Stimulated activated naive CD8-positive, alpha-beta T cell treated with anti-CD3 and anti-CD28 coated beads, Interleukin-15, Interleukin-2, amounts not matched to agents 100 ng/mL and 50 ng/mL, for 24 hours (primary cell): ENCODE measurements around the gene UTS2R.

Experiments
- H3K27ac Mint-ChIP-seq: one replicate; pipeline ENCODE4 v1.8.0; 2021; ENCODE audit warnings: mild to moderate bottlenecking, mixed read lengths
- H3K27me3 Mint-ChIP-seq: one replicate; pipeline ENCODE4 v1.8.0; 2021; ENCODE audit warnings: mixed read lengths
- H3K36me3 Mint-ChIP-seq: one replicate; pipeline ENCODE4 v1.8.0; 2021; ENCODE audit warnings: low read depth, mixed read lengths
- H3K4me1 Mint-ChIP-seq: one replicate; pipeline ENCODE4 v1.8.0; 2021; ENCODE audit warnings: low read depth, mixed read lengths
- H3K4me3 Mint-ChIP-seq: one replicate; pipeline ENCODE4 v1.8.0; 2021; ENCODE audit warnings: mild to moderate bottlenecking, mixed read lengths
- H3K9me3 Mint-ChIP-seq: one replicate; pipeline ENCODE4 v1.8.0; 2021; ENCODE audit warnings: mixed read lengths

Gene UTS2R

DNA sequence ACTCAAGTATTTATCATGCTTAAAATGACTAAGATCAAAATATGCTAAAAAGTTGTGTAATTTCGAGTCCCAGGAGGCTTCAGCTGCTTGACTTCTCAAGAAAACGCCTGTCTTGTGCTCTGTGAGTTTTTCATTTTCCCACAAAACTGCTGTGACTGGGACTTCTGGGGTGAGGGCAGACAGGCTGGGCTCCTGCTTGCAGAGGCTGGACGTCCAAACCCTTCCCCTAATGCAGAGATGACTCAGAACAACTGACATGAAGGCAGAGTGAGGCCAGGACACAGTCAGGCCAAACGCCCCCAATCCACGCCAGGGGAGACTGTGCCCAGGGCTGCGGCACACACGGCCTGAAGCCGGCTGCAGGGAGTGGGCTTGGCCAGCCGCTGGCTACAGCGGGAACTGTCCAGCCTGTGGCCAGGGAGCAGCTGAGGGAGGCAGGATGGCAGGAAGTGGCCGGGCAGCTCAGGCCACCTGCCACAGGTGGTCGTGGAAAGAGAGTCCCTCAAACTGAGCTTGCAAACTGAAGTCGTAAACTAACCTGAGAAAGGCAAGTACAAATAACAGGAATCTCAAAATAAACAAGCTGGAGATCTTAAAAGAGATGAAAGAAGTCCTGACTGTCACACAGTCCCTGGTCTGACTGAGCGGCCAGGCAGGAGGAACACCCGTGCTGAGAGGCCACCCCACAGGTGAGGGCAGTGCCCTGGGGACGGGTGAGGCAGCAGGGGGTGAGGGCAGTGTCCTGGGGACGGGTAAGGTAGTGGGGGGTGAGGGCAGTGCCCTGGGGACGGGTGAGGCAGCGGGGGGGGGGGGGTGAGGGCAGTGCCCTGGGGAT lies 25.3 kb downstream of the UTS2R start:
- no peaks in the 10 kb centered on the region for H3K27me3 Mint-ChIP-seq
- no peak overlapping the region for H3K27ac Mint-ChIP-seq
- H3K4me1 Mint-ChIP-seq, result peaks cover 17% of the 10 kb centered on the region
- no peak overlapping the region for H3K4me3 Mint-ChIP-seq
- no peaks in the 10 kb centered on the region for H3K9me3 Mint-ChIP-seq
- peaks cover 15% of the 10 kb centered on the region for H3K36me3 Mint-ChIP-seq

DNA sequence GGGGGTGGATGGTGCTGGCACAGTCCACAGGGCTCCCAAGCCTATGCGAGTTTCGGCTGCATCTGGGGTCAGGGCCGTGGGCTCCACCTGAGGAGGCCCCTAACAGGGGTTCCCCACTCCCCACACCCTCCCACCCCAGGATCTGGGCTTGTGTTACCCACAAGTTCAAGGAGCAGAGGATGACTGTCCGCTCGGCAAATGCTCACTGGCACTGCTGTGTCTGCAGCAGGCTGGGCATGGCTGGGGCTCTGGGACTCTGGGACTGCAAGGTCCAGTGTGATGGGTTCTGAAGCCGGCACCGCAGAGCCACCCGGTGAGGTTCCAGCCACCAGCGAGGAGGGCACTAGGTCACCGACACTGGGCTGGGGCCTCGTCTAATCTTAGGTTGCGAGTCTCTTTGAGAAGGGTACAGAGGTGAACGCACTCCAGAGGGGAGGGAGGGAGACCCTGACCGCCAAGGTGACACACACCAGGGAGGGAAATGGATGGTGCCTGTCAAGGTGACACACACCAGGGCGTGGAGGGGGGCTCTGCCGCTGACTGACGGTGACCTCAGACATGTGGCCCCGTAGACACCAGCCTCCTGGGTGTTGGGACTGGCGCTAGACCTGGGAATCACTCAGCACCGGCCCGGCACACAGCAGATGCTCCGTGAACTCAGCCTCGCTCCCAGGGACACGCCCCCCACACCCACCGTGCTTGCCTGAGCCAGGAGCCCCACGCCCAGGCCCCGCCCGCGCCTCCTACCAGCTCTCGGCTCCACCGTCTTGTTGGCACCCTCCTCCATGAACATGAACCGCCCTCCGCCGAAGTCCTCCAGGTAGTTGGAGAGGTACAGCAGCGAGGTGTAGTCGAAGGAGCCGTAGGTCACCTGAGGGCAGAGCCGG lies 26.1 kb downstream of the UTS2R start:
- peaks cover 15% of the 10 kb centered on the region for H3K36me3 Mint-ChIP-seq
- no peak overlapping the region for H3K4me3 Mint-ChIP-seq
- no peak overlapping the region for H3K27ac Mint-ChIP-seq

DNA sequence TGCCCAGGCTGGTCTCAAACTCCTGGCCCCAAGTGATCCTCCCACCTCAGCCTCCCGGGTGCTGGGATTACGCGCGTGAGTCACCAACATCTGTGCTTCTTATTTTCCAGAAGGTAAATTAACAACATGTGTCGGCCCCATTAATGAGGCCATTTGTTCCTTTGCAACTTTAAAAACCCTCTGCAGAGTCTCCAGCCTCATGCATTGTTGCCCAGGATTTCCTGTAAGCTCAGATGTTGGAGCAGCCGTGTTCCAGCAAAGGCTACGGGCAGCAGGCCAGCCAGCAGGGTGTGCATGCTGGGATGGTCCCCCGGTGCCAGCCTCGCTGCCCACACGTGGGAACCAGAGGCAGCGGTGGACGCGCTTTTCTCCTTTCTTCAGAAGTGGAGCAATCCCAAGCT lies 27.5 kb downstream of the UTS2R start:
- Mint-ChIP-seq H3K9me3 (no peaks in the 10 kb centered on the region), H3K36me3 (peaks cover 18% of the 10 kb centered on the region), H3K4me1 (peaks cover 18% of the 10 kb centered on the region), H3K27ac (no peak overlapping the region), H3K27me3 (no peaks in the 10 kb centered on the region), H3K4me3 (no peak overlapping the region)

More for the DNA sequence above, 26.1 kb downstream of the UTS2R start:
- no peaks in the 10 kb centered on the region for H3K9me3 Mint-ChIP-seq
- no peaks in the 10 kb centered on the region for H3K27me3 Mint-ChIP-seq
- peaks cover 18% of the 10 kb centered on the region for H3K4me1 Mint-ChIP-seq

DNA sequence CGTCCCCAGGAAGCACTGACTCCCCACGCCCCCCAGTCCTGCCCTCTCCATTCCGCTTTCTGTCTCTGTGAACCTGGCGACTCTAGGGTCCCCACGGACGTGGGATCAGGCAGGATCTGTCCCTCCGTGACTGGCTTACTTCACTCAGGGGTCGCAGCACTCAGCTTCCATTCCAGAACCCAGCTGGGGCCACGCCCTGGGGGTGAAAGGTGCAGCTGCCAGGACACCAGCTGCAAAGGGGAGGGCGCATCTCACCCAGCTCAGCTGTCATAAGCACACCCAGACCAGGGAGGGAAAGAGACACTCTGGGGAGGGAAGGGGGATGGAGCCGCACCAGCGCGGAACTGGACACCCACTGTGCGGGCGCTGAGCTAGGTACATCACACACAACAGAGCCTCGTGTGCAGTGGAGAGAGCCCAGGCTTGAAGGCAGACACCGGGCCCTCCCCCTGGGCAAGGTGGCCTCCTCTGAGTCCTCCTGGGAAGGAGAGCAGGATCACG lies 28.1 kb downstream of the UTS2R start:
- Mint-ChIP-seq H3K4me3 (no peak overlapping the region), H3K27ac (no peak overlapping the region), H3K9me3 (no peaks in the 10 kb centered on the region), H3K27me3 (no peaks in the 10 kb centered on the region), H3K4me1 (peaks cover 18% of the 10 kb centered on the region), H3K36me3 (peaks cover 18% of the 10 kb centered on the region)

DNA sequence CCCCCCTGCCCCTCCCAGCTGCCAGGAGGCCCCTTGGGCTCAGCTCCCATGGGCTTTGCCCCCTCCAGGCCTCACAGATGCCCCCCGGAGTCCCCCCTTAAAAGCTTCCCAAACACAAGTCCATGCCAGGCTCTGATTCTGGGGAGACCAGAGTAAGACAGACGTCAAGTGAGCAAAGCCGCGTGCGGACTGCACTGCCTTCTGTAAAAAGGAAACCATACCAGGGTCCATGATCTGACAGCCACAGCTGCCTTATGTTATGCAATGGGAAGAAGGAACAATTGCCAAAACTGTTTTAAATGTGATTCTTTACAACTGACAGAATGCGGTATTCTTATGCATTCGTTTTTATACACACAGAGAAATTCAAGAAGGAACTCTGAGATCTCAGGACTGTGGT lies 28.6 kb downstream of the UTS2R start:
- no peak overlapping the region for H3K4me3 Mint-ChIP-seq
- H3K27me3 Mint-ChIP-seq, result no peaks in the 10 kb centered on the region
- no peaks in the 10 kb centered on the region for H3K9me3 Mint-ChIP-seq
- peaks cover 18% of the 10 kb centered on the region for H3K4me1 Mint-ChIP-seq
- H3K27ac Mint-ChIP-seq, result no peak overlapping the region
- H3K36me3 Mint-ChIP-seq, result peaks cover 20% of the 10 kb centered on the region

- Mint-ChIP-seq H3K4me3 (peak overlapping the region; percentile 75), H3K36me3 (peaks cover 22% of the 10 kb centered on the region), H3K9me3 (no peaks in the 10 kb centered on the region), H3K27me3 (no peaks in the 10 kb centered on the region), H3K27ac (peak overlapping the region; percentile 79), H3K4me1 (peaks cover 18% of the 10 kb centered on the region)
Observed at GRCh38 chr17:82400830-82401229, 29.3 kb downstream of the UTS2R start.

DNA sequence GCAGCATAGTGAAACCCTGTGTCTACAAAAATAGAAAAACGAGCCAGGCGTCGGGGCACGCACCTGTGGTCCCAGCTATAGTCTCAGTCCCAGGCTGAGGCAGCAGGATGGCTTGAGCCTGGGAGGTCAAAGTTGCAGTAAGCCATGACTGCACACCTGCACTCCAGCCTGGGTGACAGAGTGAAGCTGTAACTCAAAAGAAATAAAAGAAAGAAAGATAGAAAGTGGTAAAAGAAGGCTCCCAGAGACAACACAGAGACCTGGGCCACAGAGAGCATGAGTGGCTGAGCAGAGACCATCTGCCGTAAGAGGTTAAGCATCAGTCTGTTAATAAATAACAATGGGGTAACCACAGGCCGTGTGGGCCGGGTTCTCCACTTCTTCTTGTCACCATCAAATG lies 31.3 kb downstream of the UTS2R start:
- H3K27ac Mint-ChIP-seq, result no peak overlapping the region
- no peaks in the 10 kb centered on the region for H3K9me3 Mint-ChIP-seq
- H3K27me3 Mint-ChIP-seq, result no peaks in the 10 kb centered on the region
- peaks cover 23% of the 10 kb centered on the region for H3K36me3 Mint-ChIP-seq
- peaks cover 26% of the 10 kb centered on the region for H3K4me1 Mint-ChIP-seq
- no peak overlapping the region for H3K4me3 Mint-ChIP-seq

DNA sequence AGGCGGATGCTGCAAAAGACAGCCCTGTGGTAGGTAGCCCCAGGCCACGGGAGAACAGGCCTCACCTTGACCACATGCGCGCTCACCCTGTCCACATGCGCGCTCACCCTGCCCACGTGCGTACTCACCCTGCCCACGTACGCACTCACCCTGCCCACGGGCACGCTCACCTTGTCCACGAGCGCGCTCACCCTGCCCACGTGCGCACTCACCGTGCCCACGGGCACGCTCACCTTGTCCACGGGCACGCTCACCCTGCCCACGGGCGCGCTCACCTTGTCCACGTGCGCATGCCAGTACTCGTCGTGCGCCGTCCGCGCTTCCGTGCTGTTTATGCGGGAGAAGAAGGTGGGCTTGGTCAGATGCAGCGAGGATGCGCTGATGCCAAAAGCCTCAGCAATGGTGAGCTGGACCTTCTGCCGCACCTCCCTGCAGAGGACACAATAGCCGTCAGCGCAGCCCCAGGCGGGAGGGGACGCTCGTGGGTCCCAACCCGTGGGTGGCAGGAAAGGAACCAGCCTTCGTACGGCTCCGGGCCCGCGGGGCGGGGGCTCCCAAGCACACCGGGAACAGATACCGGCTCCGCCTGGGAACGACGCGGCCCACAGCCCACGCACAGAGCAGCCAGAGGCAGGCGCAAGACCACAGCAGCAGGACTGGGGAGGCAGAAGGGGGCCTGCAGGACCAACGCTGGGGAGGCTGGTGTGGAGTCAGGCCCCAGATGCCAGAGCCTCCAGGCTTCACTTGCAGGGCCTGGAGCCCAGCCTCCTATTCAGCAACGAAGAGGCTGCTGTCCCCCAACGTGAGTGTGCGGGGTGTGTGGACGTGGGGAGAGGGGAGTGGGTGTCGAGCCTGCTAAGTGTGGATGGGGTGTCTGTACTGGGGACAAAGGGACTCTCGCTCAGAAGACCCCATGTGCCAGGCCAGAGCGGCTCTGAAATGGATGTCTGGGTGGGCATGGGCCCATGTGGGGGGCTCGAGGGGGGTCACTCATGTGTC lies 32.4 kb downstream of the UTS2R start:
- H3K27me3 Mint-ChIP-seq, result no peaks in the 10 kb centered on the region
- no peak overlapping the region for H3K27ac Mint-ChIP-seq
- H3K9me3 Mint-ChIP-seq, result no peaks in the 10 kb centered on the region

GRCh38 chr17:82405051-82405450 lies 33.5 kb downstream of the UTS2R start:
- Mint-ChIP-seq H3K27ac (no peak overlapping the region), H3K27me3 (no peaks in the 10 kb centered on the region), H3K4me3 (no peak overlapping the region), H3K4me1 (peaks cover 26% of the 10 kb centered on the region), H3K36me3 (peaks cover 23% of the 10 kb centered on the region), H3K9me3 (no peaks in the 10 kb centered on the region)

More for the DNA sequence above, 32.4 kb downstream of the UTS2R start:
- H3K4me3 Mint-ChIP-seq, result no peak overlapping the region
- H3K4me1 Mint-ChIP-seq, result peaks cover 26% of the 10 kb centered on the region
- peaks cover 23% of the 10 kb centered on the region for H3K36me3 Mint-ChIP-seq

DNA sequence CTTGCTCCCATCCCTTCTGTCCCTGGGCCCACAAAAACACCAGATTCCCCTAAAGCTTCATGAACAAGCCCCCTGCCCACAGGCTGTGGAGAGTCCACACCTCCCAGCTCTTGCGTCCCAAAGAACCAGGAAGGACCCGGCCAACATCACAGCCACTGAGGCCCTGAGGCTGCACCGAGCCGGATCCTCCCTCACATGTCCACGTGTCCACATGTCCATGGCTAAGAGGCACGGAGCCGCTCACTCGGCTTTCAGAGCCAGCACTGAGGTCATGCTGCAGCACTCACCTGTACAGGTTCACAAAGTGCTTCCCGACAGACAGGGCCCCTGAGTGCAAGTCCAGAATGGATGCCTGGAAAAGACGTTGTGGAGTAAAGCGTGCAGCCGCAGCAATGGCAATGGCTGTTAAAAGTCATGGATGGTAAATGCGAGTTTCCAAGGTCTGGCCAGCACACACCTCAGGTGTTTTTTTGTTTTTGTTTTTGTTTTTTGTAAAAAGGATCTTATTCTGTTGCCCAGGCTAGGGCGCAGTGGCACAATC lies 34.6 kb downstream of the UTS2R start:
- Mint-ChIP-seq H3K27me3 (no peaks in the 10 kb centered on the region), H3K4me1 (peaks cover 15% of the 10 kb centered on the region), H3K9me3 (no peaks in the 10 kb centered on the region), H3K36me3 (peaks cover 19% of the 10 kb centered on the region), H3K4me3 (no peak overlapping the region), H3K27ac (no peak overlapping the region)

- peaks cover 9% of the 10 kb centered on the region for H3K4me1 Mint-ChIP-seq
- no peaks in the 10 kb centered on the region for H3K9me3 Mint-ChIP-seq
- no peak overlapping the region for H3K27ac Mint-ChIP-seq
- peaks cover 19% of the 10 kb centered on the region for H3K36me3 Mint-ChIP-seq
- no peaks in the 10 kb centered on the region for H3K27me3 Mint-ChIP-seq
- H3K4me3 Mint-ChIP-seq, result no peak overlapping the region
Observed at GRCh38 chr17:82407255-82407654, 35.7 kb downstream of the UTS2R start.

DNA sequence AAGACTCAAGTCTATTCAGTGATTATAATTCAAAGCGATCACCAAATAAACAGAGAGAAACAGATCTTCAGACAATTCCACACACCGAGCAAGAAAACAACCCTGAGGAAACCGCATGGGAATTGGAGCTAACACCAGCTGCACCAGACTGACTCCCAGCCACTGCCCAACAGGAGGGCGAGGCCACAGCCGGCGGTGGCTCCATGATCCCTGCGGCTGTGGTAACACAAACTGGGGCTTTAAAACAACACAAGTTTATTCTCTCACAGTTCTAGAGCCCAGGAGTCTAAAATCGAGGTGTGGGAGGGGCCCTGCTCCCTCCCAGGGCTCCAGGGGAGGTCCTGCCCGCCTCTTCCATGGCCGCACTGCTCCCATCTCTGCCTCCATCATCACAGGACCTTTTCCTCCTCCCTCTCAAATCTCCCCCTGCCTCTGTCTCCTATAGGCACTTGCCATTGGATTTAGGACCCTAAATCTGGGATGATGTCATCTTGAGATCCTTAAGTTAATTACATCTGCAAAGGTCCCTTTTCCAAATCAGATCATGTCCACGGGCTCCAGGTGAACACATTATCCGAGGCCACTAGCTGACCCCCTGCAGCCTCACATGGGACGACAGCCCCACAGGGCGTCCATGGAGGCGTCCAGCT lies 36.8 kb downstream of the UTS2R start:
- H3K36me3 Mint-ChIP-seq, result peaks cover 12% of the 10 kb centered on the region

GRCh38 chr17:82408938-82409318 lies 37.4 kb downstream of the UTS2R start:
- peaks cover 9% of the 10 kb centered on the region for H3K4me1 Mint-ChIP-seq
- no peaks in the 10 kb centered on the region for H3K9me3 Mint-ChIP-seq
- H3K36me3 Mint-ChIP-seq, result peaks cover 10% of the 10 kb centered on the region
- H3K4me3 Mint-ChIP-seq, result no peak overlapping the region
- H3K27me3 Mint-ChIP-seq, result no peaks in the 10 kb centered on the region
- no peak overlapping the region for H3K27ac Mint-ChIP-seq

More for the DNA sequence above, 36.8 kb downstream of the UTS2R start:
- Mint-ChIP-seq H3K27ac (no peak overlapping the region), H3K4me1 (peaks cover 9% of the 10 kb centered on the region), H3K9me3 (no peaks in the 10 kb centered on the region), H3K27me3 (no peaks in the 10 kb centered on the region), H3K4me3 (no peak overlapping the region)
